OCI-LY7 (cell line): ENCODE data around the gene IFITM10. TPM values are rescaled to one million over a fixed set of nuclear protein-coding genes. Genes with fewer than 3 reads are reported as not detected.

ENCODE experiments used
- BruUV-seq: library from RNA; stranded (reverse); fragments of 400-500 nt; replicated peaks from 2 replicates; lab custom pipeline; 2021; lab: Mats Ljungman, UMichigan
- CTCF ChIA-PET: fragments of 300-600 bp; sonication (Branson Sonifier 250); formaldehyde crosslinking; loops from one replicate; lab custom pipeline; 2022; ENCODE audit warnings: antibody characterized with exemption; ENCODE audit not compliant: unreplicated experiment; lab: Charles Lee
- POLR2A ChIA-PET: fragments of 300-600 bp; sonication (Branson Sonifier 250); formaldehyde crosslinking; loops from one replicate; lab custom pipeline; 2022; ENCODE audit warnings: antibody characterized with exemption; lab: Charles Lee
- DNase-seq: peaks from one replicate; pipeline ENCODE4 v3.0.0-alpha.2; 2015; ENCODE audit warnings: low spot score
- H2AFZ ChIP-seq: fragments of 200-600 bp; sonication (generic), shearing (Covaris generic); 2 replicates; pipeline ENCODE4 v1.6.1; 2014; ENCODE audit warnings: mild to moderate bottlenecking, antibody characterized with exemption, low read length, moderate library complexity
- H3K27ac ChIP-seq: fragments of 200-600 bp; sonication (generic); 2 replicates; pipeline ENCODE4 v1.5.1; 2014; ENCODE audit warnings: mixed run types, low read depth, mild to moderate bottlenecking, moderate library complexity, low read length, inconsistent platforms; ENCODE audit not compliant: poor library complexity, severe bottlenecking
- H3K36me3 ChIP-seq: fragments of 200-600 bp; sonication (generic); 2 replicates; pipeline ENCODE4 v1.6.1; 2014; ENCODE audit warnings: mild to moderate bottlenecking, antibody characterized with exemption, low read length, moderate library complexity, mixed read lengths; ENCODE audit not compliant: insufficient read depth
- H3K4me1 ChIP-seq: fragments of 200-600 bp; sonication (generic); 2 replicates; pipeline ENCODE4 v1.5.1; 2014; ENCODE audit warnings: mild to moderate bottlenecking, low read length; ENCODE audit not compliant: insufficient read depth, poor library complexity, severe bottlenecking
- H3K4me2 ChIP-seq: fragments of 200-600 bp; sonication (generic); 2 replicates; pipeline ENCODE4 v1.6.1; 2014; ENCODE audit warnings: mild to moderate bottlenecking, low read length
- H3K4me3 ChIP-seq: fragments of 200-600 bp; sonication (generic); 2 replicates; pipeline ENCODE4 v1.5.1; 2014; ENCODE audit warnings: mild to moderate bottlenecking, low read depth, low read length; ENCODE audit not compliant: poor library complexity, severe bottlenecking
- H3K79me2 ChIP-seq: fragments of 200-600 bp; sonication (generic); 2 replicates; pipeline ENCODE4 v1.6.1; 2016; ENCODE audit warnings: low read depth, mild to moderate bottlenecking, low read length, moderate library complexity, mixed read lengths; ENCODE audit not compliant: insufficient read depth
- H3K9me2 ChIP-seq: fragments of 200-600 bp; sonication (generic); 2 replicates; pipeline ENCODE4 v1.6.1; 2016; ENCODE audit warnings: mild to moderate bottlenecking, low read length, mixed read lengths; ENCODE audit not compliant: insufficient read depth
- H3K9me3 ChIP-seq: fragments of 200-600 bp; sonication (generic); 2 replicates; pipeline ENCODE4 v1.6.1; 2014; ENCODE audit warnings: mild to moderate bottlenecking, mixed run types, low read length, mixed read lengths
- H4K20me1 ChIP-seq: fragments of 200-600 bp; sonication (generic); 2 replicates; pipeline ENCODE4 v1.6.1; 2014; ENCODE audit warnings: mild to moderate bottlenecking, antibody characterized with exemption, low read length, moderate library complexity, mixed read lengths; ENCODE audit not compliant: insufficient read depth
- CTCF ChIP-seq: fragments of 200-600 bp; sonication (generic); conservative IDR thresholded peaks from 2 replicates; pipeline ENCODE4 v1.5.1; 2014; ENCODE audit warnings: mild to moderate bottlenecking, antibody characterized with exemption, low read length, moderate library complexity, mixed read lengths
- EZH2phosphoT487 ChIP-seq: fragments of 200-600 bp; sonication (generic); IDR thresholded peaks from 2 replicates; pipeline ENCODE4 v1.6.1; 2018; ENCODE audit warnings: low read depth, borderline replicate concordance, mild to moderate bottlenecking, mixed run types, antibody characterized with exemption, low read length, moderate library complexity, mixed read lengths
- intact Hi-C: fragments of 100-400 bp; cut with micrococcal nuclease; formaldehyde crosslinking; loops from one replicate; pipeline ENCODE4 v1.10.0; 2022; ENCODE audit not compliant: unreplicated experiment
- total RNA-seq, 2 experiments: library from RNA; depleted of rRNA in 1 of 2; stranded (reverse); fragments of >200 nt in 1 of 2; shearing (Covaris generic) in 1 of 2; gene quantifications; 2 replicates each; pipeline ENCODE4 v1.2.3, GENCODE V29; 2014 to 2022

The IFITM10 gene
- total RNA-seq, 2 experiments from 2014 or later = 0.30 to 0.38 TPM

GRCh38 chr11:1705126-1706052, 45.0 kb downstream of the IFITM10 start:
- intact Hi-C loops = loop anchor here (5.0 kb wide), 1 partner anchor 467 kb away; the partner anchor contains the start of gene TH
- no peak overlapping the region for H3K27ac ChIP-seq
- BruUV-seq = no TSS peak
- no peak for DNase-seq
- no peaks in the 10 kb centered on the region for H3K79me2 ChIP-seq
- no peaks in the 10 kb centered on the region for H3K4me1 ChIP-seq
- no peaks in the 10 kb centered on the region for H4K20me1 ChIP-seq
- no peak overlapping the region for H3K4me3 ChIP-seq
- no peak overlapping the region for H2AFZ ChIP-seq
- no peak for TF ChIP-seq CTCF
- TF ChIP-seq EZH2phosphoT487 = no peak
- H3K9me2 ChIP-seq = no peaks in the 10 kb centered on the region
- ChIA-PET CTCF (interaction anchor here (0.8 kb wide), 1 partner anchor 104 kb away, joined by 3 read pairs; no protein-coding TSS in a partner anchor), POLR2A (no interaction called here)
- no peak overlapping the region for H3K4me2 ChIP-seq
- no peaks in the 10 kb centered on the region for H3K9me3 ChIP-seq
- no peaks in the 10 kb centered on the region for H3K36me3 ChIP-seq

- no peaks in the 10 kb centered on the region for H3K9me2 ChIP-seq
- no peaks in the 10 kb centered on the region for H3K9me3 ChIP-seq
- no peaks in the 10 kb centered on the region for H3K36me3 ChIP-seq
- H4K20me1 ChIP-seq = no peaks in the 10 kb centered on the region
- intact Hi-C loops = no loop called here
- no peak overlapping the region for H3K27ac ChIP-seq
- no TSS peak for BruUV-seq
- no peak overlapping the region for H3K4me2 ChIP-seq
- no peaks in the 10 kb centered on the region for H3K4me1 ChIP-seq
- DNase-seq = no peak
- POLR2A ChIA-PET = no interaction called here
- no peak overlapping the region for H2AFZ ChIP-seq
- no peaks in the 10 kb centered on the region for H3K79me2 ChIP-seq
- CTCF ChIA-PET = no interaction called here
- TF ChIP-seq CTCF = no peak
- no peak for TF ChIP-seq EZH2phosphoT487
- H3K4me3 ChIP-seq = no peak overlapping the region
Observed at GRCh38 chr11:1703146-1703545, 47.2 kb downstream of the IFITM10 start.

GRCh38 chr11:1702506-1702905, 47.9 kb downstream of the IFITM10 start:
- Histone ChIP-seq H3K36me3 (no peaks in the 10 kb centered on the region), H3K4me3 (no peak overlapping the region), H4K20me1 (no peaks in the 10 kb centered on the region), H2AFZ (no peak overlapping the region), H3K9me2 (no peaks in the 10 kb centered on the region), H3K79me2 (no peaks in the 10 kb centered on the region), H3K4me1 (no peaks in the 10 kb centered on the region), H3K4me2 (no peak overlapping the region), H3K27ac (no peak overlapping the region), H3K9me3 (no peaks in the 10 kb centered on the region)
- CTCF ChIA-PET = no interaction called here
- no peak for DNase-seq
- intact Hi-C loops = no loop called here
- TF ChIP-seq EZH2phosphoT487 (no peak), CTCF (no peak)
- no TSS peak for BruUV-seq
- POLR2A ChIA-PET = no interaction called here
